ENCODE measurements around the gene PDZD8. TPM values are rescaled to one million over a fixed set of nuclear protein-coding genes. Genes with fewer than 3 reads are reported as not detected.

Gene PDZD8
- total RNA-seq, 1 experiment from 2014 or later, result 15.9 TPM

DNA sequence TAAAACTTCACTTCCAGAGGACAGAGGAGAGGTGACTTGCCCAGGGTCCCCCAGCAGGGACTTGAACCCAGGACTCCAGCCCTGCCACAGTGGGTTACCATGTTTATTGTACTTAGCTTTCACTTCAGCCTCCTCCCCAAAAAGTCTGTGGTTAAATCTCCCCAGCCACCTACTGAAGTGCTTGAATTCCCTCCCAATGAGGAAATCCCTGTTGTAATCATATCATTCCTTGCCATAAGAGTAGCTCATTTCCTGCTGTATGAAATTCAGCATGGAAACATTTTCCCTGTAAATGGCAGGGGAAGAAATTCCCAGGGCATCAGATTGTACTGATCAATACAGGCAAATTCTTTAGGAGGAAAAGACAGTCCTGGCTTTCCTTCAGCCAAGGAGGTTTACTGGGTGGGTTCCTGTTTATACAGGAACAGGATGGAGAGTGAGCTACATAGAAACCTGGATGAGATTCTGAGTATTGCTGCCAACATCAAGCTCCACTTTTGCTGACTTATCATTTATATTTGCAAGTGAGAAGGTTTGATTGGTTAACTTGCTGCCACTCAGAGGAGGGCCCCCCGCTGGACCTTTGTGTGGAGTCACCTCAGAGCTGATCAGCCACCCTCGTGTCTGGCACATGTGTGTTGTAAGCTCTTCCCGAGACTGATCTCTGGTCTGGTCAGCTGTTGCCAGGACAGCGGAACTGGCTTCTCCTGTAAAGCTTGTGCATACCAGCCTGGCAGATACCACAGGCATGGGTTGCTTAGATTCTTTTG is 16.4 kb upstream of the PDZD8 start:
- peak; percentile 48 for DNase-seq (ENCODE audit: low read depth)

- DNase-seq (ENCODE audit: low read depth), result no peak
Observed at GRCh38 chr10:117390420-117390819, 15.2 kb upstream of the PDZD8 start.

- DNase-seq (ENCODE audit: low read depth), result no peak
Observed at GRCh38 chr10:117386805-117387204, 11.6 kb upstream of the PDZD8 start.

DNA sequence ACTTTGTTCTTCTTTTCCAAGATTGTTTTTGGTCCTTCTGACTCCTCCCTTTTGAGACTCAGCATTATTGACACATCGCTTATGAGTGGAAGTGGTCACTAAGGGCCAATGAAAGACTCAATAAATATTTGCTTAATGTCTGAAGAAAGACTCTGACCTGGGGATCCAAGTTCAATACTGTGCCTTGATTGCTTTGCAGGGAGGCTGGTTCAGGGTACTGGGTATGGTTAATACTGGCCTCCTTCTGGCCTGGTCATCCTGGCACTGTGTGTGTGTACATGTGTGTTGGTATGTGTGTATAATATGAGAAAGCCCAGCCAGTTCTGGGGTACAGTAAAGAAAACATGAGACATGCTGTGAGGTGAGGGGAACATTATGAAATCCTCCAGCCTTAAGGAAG is 7.6 kb upstream of the PDZD8 start:
- DNase-seq (ENCODE audit: low read depth), result no peak

DNA sequence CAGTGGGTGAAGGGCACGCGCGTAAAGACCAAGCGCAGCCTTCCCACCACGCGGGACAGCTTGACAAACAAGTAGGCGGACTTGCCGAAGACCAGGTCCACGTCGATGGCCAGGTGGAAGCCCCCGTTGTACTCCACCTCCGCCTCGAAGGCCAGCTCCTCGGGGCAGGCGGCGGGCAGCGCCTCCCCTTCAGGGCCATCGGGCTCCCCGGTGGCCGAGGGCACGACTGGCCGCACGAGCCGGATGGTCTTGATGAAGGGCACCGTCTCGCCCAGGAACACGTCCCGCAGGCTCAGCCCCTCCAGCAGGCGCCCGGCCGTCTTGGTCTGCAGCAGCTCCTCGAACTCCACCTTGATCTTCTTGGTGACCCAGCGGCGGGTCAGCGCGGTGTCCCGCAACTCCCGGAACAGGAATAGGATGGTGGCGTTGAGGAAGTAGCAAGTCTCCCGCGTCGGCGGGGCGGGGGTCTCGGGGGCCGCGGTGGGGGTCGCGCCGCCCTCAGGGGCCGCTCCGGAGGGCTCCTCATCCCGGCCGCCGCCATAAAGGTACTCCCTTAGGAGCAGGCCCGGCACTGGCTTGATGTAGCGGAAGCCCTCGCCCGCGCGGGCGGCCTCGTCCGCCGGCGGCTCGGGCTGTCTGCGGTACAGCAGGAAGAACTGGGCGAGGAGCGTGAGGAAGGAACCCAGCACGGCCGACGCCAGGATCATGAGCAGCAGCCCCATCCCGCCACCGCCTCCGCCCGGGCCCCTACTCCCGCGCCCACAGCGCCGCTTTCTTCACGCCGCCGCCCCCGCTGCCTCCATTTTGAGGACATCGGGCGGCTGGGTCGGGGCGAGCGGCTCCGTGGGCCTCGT is 507 bp downstream of the PDZD8 start:
- peak; percentile 50 for DNase-seq (ENCODE audit: low read depth)

DNA sequence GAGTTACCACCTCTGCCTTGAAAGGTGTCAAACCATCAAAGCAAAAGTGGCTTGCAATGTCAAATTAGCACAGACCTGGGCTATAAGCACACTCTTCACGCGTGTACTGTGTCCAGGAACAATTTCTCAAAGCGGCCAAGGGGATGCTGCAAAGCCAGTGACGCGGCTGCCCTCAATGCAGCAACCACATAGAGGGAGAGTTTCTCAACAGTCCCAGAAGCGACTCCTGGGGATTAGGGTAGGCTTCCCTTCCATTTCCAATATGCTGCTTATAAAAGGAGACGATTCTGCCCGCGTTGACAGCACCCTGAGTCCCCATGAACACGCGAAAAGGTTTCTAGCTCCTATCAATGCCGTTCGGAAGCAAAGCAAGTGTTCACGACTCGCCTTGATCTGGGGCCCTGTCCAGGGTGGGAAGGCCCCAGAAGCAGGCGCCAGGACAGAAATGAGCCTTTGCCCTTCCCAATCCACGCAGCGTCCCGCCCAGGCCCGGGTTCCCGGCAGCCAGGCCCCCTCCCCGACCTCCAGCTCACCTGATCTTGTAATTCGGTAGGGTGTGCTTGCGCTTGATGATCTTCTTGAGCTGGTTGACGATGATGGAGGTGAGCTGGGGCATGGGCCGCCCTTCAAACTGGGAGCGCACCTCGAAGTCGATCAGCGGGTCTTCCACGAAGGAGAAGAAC is 1.3 kb downstream of the PDZD8 start:
- DNase-seq (ENCODE audit: low read depth), result peak; percentile 54

- DNase-seq (ENCODE audit: low read depth), result no peak
Observed at GRCh38 chr10:117370205-117370604, 5.0 kb downstream of the PDZD8 start.

GRCh38 chr10:117367718-117368117 is 7.5 kb downstream of the PDZD8 start:
- DNase-seq (ENCODE audit: low read depth), result no peak

DNA sequence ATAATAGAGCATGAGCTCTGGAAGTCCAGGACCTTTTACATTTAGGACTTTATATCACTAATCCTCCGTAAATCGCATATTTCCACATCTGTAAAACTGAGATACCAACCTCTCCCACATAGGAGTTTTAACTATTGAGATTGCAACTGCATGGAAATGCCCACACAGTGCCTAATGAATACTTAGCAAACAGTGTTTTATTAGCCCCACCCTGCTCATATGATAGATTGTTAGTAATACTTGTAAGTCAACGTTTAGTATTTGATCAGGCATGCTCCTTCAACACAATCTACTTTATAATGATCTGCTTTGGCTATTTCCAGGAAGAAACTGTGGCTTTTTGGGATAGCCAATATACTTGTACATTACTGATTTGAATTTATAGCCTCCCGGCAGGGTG is 8.5 kb downstream of the PDZD8 start:
- no peak for DNase-seq (ENCODE audit: low read depth)

DNA sequence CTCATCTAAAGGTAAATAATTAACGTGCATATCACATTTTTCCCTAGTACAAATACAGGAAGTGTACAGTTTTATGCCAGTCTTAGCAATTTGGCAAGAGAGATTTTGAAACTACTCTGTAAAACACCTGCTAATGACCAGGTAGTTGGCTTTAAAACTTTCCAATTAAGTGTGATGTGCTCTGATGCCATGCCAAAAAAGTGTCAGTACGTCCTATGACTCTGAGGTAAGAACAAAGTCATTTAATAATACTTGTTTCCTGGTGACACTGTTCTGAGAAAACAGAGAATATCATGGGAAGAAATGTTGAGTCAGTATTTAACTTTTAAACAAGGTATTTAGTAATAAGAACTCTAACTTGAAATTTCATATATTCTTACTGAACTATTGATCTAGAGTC is 9.6 kb downstream of the PDZD8 start:
- peak; percentile 36 for DNase-seq (ENCODE audit: low read depth)

DNA sequence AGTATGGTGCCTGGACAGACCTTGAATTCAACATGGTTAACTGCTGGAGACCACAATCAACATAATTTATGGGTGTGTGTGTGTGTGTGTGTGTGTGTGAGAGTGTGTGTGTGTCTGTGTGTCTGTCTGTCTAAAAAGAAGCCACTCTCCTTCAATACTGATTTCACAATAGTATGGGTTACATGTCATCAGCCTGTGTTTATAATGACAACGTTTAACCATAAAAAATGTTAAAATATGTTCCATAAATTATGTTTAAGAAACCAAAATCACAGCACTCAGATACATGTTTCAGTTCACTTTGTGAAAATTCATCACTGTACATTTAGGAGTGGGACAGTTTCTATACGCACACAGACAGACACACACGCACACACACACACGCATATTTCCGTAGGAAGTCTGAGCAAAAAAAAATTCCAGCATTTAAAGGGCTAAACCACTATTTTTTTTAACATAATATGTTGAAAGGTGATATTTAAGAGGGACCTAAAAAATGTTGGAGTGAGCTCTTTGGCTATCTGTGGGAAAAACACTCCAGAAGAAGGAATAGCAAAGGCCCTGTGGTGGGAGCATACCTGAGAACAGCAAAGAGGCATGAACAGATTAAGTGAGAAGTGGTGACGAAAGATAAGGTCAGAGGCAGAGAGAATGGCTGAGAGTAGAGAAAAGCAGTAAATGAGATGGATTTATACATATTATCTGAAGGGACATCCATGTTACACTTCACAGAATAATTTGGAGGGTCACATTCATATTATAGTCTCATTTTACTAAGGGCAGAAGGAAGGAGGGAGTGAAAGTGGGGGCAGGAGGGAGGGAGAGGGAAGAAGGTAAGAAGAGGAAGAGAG is 10.9 kb downstream of the PDZD8 start:
- DNase-seq (ENCODE audit: low read depth), result peak; percentile 23

DNA sequence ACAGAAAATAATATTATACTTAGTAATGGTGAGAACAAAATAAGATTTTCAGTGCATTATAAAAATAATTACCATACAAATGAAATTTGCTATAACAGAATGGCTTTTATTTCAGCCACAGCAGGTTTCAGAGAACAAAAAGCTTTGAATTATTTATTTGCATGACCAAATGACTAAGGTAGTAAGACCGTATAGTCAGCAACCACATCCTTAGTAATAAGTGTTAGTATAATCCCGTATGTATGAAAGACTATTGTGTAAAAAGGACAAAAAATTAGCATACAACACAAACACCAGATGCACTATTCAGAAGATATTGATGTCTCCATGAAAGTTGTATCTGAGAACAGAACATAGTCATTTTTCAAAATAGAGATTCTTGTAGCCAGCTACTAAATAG is 12.2 kb downstream of the PDZD8 start:
- DNase-seq (ENCODE audit: low read depth), result peak; percentile 72

GRCh38 chr10:117362313-117362712 is 12.9 kb downstream of the PDZD8 start:
- DNase-seq (ENCODE audit: low read depth), result peak; percentile 36

- peak; percentile 19 for DNase-seq (ENCODE audit: low read depth)
Observed at GRCh38 chr10:117360994-117361667, 14.1 kb downstream of the PDZD8 start.

DNA sequence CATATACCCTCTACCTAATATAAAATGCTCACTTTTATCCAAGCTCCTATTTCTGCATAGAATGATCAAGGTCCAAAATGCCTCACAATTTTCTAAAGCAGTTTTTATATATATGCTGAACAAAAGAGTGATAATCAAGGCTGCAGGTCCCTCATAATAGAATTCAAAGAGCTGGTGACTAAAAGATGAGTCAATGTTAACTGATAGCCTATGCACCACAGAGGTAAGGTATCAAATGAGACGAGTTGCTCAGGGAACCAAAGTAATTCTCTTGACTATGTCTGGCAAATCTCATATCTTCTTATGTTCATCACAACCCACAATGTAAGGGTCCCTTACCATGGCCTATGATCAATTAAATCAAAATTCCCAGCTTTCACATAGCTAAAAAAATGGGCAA is 15.2 kb downstream of the PDZD8 start:
- DNase-seq (ENCODE audit: low read depth), result peak; percentile 69

DNA sequence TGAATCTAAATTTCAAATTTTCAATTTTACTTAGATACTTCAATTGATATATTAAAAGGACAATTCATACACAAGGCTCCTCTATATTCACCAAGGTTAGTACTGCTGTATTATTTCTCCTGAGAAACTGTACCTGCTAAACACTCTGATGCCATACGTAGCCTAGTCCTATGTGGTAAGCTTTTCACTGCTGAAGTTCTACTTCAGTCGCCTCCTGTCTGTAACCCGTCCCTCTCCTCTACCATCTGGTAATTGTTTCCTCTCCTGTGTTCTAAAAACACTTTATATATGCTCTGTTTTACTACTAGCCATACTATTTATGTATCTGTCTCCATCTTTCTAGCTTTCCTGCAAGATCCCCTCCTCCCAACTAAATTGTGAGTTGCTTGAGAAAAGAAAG is 20.2 kb downstream of the PDZD8 start:
- no peak for DNase-seq (ENCODE audit: low read depth)

DNA sequence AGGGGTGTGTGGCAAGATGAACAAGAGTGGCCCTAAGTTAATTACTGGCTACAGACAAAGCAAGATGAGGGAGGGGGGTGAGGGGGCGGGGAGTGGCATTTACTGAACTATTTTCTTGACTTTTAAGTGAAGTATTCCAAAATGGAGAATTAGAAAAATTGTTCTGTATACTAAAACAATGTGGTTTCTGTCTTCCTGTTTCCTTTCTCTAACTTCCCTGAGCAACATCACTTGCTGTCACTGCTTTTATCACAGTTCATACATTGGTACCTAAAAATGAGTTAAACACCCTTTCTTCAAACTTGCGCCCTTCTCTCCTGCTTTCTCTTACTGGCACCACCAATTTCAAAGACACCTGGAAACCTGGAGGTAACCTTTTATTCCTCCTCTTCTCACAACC is 21.6 kb downstream of the PDZD8 start:
- DNase-seq (ENCODE audit: low read depth), result no peak

DNA sequence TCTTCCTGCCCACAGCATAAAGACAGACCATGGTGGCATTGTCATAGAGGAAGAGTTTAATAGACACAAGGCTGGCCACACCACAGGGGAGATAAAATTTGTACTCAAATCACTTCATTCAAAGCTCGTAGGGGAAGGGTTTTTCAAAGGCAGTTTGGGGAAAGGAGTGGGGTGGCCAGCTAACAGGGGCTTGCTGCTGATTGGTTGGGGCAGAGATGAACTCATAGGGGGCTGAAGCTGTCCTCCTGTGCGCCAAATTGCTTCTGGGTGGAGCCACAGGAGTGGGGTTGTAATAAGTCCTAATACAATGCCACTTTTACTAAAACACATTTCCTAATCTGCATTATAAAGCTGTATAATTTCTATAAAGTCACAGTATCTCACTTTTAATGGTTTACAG is 22.5 kb downstream of the PDZD8 start:
- no peak for DNase-seq (ENCODE audit: low read depth)

GRCh38 chr10:117351996-117352395 is 23.2 kb downstream of the PDZD8 start:
- DNase-seq (ENCODE audit: low read depth), result no peak

GRCh38 chr10:117351558-117351957 is 23.7 kb downstream of the PDZD8 start:
- DNase-seq (ENCODE audit: low read depth), result no peak

DNA sequence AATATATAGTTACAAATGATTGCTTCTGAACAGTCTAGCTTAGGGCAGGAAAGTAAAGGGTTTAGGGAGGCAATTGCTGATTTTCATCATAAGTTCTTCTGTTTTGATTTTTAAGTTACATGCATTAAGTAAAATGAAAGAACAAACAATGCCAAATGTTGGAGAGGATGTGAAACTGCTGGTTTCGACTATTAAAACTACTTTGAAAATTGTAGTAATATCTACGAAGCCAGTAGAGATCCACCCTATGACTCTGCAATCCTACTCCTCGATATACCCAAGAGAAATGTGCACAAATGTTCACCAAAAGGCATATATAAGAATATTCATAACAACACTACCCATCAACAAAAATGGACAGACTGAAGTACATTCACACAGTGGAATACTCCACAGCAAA is 24.3 kb downstream of the PDZD8 start:
- no peak for DNase-seq (ENCODE audit: low read depth)
